ENCODE data around the gene MYBPC1. TPM values are rescaled to one million over a fixed set of nuclear protein-coding genes. Genes with fewer than 3 reads are reported as not detected.

The MYBPC1 gene
- total and polyA plus RNA-seq, 9 of the 15 experiments (the other 6 are each of a cell fraction or from before 2014, with no cell fraction given): not detected

DNA sequence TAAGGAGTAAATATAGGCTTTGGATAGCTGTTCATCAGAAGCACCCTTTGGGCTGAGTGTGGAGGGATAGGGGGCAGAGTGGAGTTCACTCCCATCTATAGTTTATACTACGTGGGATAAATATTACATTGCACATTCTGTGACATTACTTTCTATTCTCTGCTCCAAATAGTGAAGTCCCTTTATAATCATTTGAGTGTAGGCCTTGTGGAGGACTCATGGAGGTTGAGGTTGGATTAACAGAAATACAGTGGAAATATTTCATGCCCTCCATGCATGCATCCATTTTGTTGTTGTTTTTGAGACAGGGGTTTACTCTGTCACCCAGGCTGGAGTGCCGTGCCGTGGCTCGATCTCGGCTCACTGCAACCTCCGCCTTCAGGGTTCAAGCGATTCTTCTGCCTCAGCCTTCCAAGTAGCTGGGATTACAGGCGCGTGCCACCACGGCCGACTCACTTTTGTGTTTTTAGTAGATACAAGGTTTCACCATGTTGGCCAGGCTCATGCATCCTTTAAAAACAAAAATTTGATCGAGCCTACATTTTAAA is 104.1 kb downstream of the MYBPC1 start (continued):
- no peak for TF ChIP-seq JUNB (CRISPR knock-in tag; conservative IDR thresholded peaks at IDR 0.05)
- no peak for TF ChIP-seq PTTG1 (tag; IDR thresholded peaks at IDR 0.05; ENCODE audit: low read depth)
- TF ChIP-seq SIN3A (IDR thresholded peaks at IDR 0.05; ENCODE audit: borderline replicate concordance in 2 of 2, control insufficient read depth in 1 of 2, low read depth in 2 of 2, low read length in 2 of 2): 0 out of 4 replicates have a peak, but pooled peaks of 1 of the 2 experiments have one; percentile 29
- TF ChIP-seq, protein P1, sequence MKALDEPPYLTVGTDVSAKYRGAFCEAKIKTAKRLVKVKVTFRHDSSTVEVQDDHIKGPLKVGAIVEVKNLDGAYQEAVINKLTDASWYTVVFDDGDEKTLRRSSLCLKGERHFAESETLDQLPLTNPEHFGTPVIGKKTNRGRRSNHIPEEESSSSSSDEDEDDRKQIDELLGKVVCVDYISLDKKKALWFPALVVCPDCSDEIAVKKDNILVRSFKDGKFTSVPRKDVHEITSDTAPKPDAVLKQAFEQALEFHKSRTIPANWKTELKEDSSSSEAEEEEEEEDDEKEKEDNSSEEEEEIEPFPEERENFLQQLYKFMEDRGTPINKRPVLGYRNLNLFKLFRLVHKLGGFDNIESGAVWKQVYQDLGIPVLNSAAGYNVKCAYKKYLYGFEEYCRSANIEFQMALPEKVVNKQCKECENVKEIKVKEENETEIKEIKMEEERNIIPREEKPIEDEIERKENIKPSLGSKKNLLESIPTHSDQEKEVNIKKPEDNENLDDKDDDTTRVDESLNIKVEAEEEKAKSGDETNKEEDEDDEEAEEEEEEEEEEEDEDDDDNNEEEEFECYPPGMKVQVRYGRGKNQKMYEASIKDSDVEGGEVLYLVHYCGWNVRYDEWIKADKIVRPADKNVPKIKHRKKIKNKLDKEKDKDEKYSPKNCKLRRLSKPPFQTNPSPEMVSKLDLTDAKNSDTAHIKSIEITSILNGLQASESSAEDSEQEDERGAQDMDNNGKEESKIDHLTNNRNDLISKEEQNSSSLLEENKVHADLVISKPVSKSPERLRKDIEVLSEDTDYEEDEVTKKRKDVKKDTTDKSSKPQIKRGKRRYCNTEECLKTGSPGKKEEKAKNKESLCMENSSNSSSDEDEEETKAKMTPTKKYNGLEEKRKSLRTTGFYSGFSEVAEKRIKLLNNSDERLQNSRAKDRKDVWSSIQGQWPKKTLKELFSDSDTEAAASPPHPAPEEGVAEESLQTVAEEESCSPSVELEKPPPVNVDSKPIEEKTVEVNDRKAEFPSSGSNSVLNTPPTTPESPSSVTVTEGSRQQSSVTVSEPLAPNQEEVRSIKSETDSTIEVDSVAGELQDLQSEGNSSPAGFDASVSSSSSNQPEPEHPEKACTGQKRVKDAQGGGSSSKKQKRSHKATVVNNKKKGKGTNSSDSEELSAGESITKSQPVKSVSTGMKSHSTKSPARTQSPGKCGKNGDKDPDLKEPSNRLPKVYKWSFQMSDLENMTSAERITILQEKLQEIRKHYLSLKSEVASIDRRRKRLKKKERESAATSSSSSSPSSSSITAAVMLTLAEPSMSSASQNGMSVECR (CRISPR knock-in tag; IDR thresholded peaks at IDR 0.05): no peak
- TF ChIP-seq, protein P2, sequence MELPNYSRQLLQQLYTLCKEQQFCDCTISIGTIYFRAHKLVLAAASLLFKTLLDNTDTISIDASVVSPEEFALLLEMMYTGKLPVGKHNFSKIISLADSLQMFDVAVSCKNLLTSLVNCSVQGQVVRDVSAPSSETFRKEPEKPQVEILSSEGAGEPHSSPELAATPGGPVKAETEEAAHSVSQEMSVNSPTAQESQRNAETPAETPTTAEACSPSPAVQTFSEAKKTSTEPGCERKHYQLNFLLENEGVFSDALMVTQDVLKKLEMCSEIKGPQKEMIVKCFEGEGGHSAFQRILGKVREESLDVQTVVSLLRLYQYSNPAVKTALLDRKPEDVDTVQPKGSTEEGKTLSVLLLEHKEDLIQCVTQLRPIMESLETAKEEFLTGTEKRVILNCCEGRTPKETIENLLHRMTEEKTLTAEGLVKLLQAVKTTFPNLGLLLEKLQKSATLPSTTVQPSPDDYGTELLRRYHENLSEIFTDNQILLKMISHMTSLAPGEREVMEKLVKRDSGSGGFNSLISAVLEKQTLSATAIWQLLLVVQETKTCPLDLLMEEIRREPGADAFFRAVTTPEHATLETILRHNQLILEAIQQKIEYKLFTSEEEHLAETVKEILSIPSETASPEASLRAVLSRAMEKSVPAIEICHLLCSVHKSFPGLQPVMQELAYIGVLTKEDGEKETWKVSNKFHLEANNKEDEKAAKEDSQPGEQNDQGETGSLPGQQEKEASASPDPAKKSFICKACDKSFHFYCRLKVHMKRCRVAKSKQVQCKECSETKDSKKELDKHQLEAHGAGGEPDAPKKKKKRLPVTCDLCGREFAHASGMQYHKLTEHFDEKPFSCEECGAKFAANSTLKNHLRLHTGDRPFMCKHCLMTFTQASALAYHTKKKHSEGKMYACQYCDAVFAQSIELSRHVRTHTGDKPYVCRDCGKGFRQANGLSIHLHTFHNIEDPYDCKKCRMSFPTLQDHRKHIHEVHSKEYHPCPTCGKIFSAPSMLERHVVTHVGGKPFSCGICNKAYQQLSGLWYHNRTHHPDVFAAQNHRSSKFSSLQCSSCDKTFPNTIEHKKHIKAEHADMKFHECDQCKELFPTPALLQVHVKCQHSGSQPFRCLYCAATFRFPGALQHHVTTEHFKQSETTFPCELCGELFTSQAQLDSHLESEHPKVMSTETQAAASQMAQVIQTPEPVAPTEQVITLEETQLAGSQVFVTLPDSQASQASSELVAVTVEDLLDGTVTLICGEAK (IDR thresholded peaks at IDR 0.05): no peak
- TF ChIP-seq, protein P2 (CRISPR knock-in tag; IDR thresholded peaks at IDR 0.05): no peak
- TF ChIP-seq, protein P3, sequence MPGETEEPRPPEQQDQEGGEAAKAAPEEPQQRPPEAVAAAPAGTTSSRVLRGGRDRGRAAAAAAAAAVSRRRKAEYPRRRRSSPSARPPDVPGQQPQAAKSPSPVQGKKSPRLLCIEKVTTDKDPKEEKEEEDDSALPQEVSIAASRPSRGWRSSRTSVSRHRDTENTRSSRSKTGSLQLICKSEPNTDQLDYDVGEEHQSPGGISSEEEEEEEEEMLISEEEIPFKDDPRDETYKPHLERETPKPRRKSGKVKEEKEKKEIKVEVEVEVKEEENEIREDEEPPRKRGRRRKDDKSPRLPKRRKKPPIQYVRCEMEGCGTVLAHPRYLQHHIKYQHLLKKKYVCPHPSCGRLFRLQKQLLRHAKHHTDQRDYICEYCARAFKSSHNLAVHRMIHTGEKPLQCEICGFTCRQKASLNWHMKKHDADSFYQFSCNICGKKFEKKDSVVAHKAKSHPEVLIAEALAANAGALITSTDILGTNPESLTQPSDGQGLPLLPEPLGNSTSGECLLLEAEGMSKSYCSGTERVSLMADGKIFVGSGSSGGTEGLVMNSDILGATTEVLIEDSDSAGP (CRISPR knock-in tag; IDR thresholded peaks at IDR 0.05): no peak
- TF ChIP-seq ZBTB7A (IDR thresholded peaks at IDR 0.05; ENCODE audit: borderline replicate concordance, control insufficient read depth, low read depth, low read length): no peak
- TF ChIP-seq ZNF274 (IDR thresholded peaks at IDR 0.05; ENCODE audit: borderline replicate concordance, low read depth, low read length): no peak
- no peak for TF ChIP-seq ARID2 (IDR thresholded peaks at IDR 0.05)
- TF ChIP-seq MYNN (IDR thresholded peaks at IDR 0.05): no peak
- no peak for TF ChIP-seq MYNN (CRISPR knock-in tag; IDR thresholded peaks at IDR 0.05)
- TF ChIP-seq FOXA3 (CRISPR knock-in tag; conservative IDR thresholded peaks at IDR 0.05 in 1 of 2, IDR thresholded peaks at IDR 0.05 in 1 of 2): no peak

Measured in K562 (cell line).